Measurements from ENCODE around the gene SMARCA2.

DNA sequence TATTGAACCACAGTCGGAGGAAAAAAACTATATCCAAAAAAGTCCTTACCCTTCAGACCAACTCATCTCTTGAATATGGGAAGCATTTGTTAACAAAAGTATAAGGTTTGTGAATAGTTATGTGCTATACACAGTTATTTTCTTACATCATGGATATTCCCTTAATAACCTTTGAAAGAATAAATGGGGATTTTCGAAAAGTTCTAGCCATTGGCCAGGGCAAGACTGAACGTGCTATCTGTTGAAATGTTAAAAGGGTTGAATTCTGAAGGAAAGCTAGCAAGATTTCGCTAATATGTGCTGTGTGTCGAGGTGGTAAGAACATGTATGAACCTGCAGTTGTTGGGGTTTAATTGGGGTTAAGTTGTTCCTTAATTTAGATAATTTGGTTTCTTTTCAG lies 140.8 kb downstream of the SMARCA2 start:
- TF ChIP-seq EP300 (IDR thresholded peaks at IDR 0.05; ENCODE audit: borderline replicate concordance in 1 of 2, control insufficient read depth in 1 of 2, low read depth in 2 of 2, low read length in 2 of 2) = no peak
- TF ChIP-seq ATF7 (IDR thresholded peaks at IDR 0.05; ENCODE audit: low read depth) = no peak
- TF ChIP-seq HCFC1 (IDR thresholded peaks at IDR 0.05; ENCODE audit: low read length) = no peak
- no peak for TF ChIP-seq CBX3 (IDR thresholded peaks at IDR 0.05; ENCODE audit: borderline replicate concordance, low read depth)
- no peak for TF ChIP-seq ZBED1 (IDR thresholded peaks at IDR 0.05; ENCODE audit: borderline replicate concordance)
- no peak for TF ChIP-seq ZNF24 (IDR thresholded peaks at IDR 0.05)
- TF ChIP-seq CHD1 (IDR thresholded peaks at IDR 0.05; ENCODE audit: low read depth, low read length) = no peak
- no peak for TF ChIP-seq EZH2 (IDR thresholded peaks at IDR 0.05; ENCODE audit: borderline replicate concordance, control insufficient read depth, low read depth, low read length)
- TF ChIP-seq GABPA (IDR thresholded peaks at IDR 0.05; ENCODE audit: low read depth) = no peak
- no peak for TF ChIP-seq NFYA (IDR thresholded peaks at IDR 0.05; ENCODE audit: borderline replicate concordance, low read depth, low read length)
- no peak for TF ChIP-seq POLR2A (IDR thresholded peaks at IDR 0.05; ENCODE audit: low read depth, low read length)

Data from GM12878 (cell line).